HepG2 (cell line): ENCODE results near the gene RIPK3. TPM values are rescaled to one million over a fixed set of nuclear protein-coding genes. Genes with fewer than 3 reads are reported as not detected.
A peak's percentile ranks its signal among the peaks of the same experiment; 100 is the strongest.

Source experiments
- ATF7 ChIP-seq, 2 experiments: fragments of 450-650 bp in 1 of 2; sonication (generic) in 1 of 2; formaldehyde crosslinking in 1 of 2; IDR thresholded peaks; 2 replicates each; pipeline versions ENCODE4 v1.4.0 to v1.6.1; 2016 to 2020; ENCODE audit warnings: antibody characterized with exemption in 1 of 2, mild to moderate bottlenecking in 1 of 2, missing genetic modification reagents in 1 of 2
- FOXA3 ChIP-seq: IDR thresholded peaks from 2 replicates; pipeline ENCODE4 v1.6.1; 2016; ENCODE audit warnings: missing genetic modification reagents, missing compliant biosample characterization
- GATAD2A ChIP-seq: IDR thresholded peaks from 2 replicates; pipeline ENCODE4 v1.6.1; 2016
- MAFF ChIP-seq: IDR thresholded peaks from 2 replicates; pipeline ENCODE4 v1.6.1; 2011; ENCODE audit warnings: low read depth, low read length, improper control_type of control experiment
- NRL ChIP-seq: sonication (generic); formaldehyde crosslinking; IDR thresholded peaks from 2 replicates; pipeline ENCODE4 v1.5.0; 2020; ENCODE audit warnings: missing genetic modification reagents, mild to moderate bottlenecking, moderate library complexity, borderline replicate concordance
- POLR2G ChIP-seq: fragments of 200-400 bp; formaldehyde crosslinking; IDR thresholded peaks from 2 replicates; pipeline ENCODE4 v1.6.1; 2018; ENCODE audit warnings: mild to moderate bottlenecking, low read depth, low read length, moderate library complexity
- SMARCC2 ChIP-seq: fragments of 450-650 bp; IDR thresholded peaks from 2 replicates; pipeline ENCODE4 v1.6.1; 2017; ENCODE audit warnings: antibody characterized with exemption, mild to moderate bottlenecking
- ZNF552 ChIP-seq: sonication (generic); formaldehyde crosslinking; IDR thresholded peaks from 2 replicates; pipeline ENCODE4 v1.9.0; 2022; ENCODE audit warnings: missing genetic modification reagents, mild to moderate bottlenecking, borderline replicate concordance
- ZNF570 ChIP-seq: sonication (generic); formaldehyde crosslinking; IDR thresholded peaks from 2 replicates; pipeline ENCODE4 v1.4.0; 2020; ENCODE audit warnings: mild to moderate bottlenecking, missing genetic modification reagents, borderline replicate concordance
- ZNF607 ChIP-seq: sonication (generic); formaldehyde crosslinking; IDR thresholded peaks from 2 replicates; pipeline ENCODE4 v1.5.1; 2020; ENCODE audit warnings: missing genetic modification reagents, mild to moderate bottlenecking, borderline replicate concordance
- ZNF619 ChIP-seq: sonication (generic); formaldehyde crosslinking; IDR thresholded peaks from 2 replicates; pipeline ENCODE4 v1.4.0; 2020; ENCODE audit warnings: mild to moderate bottlenecking, missing genetic modification reagents
- ZUFSP ChIP-seq: sonication (generic); formaldehyde crosslinking; IDR thresholded peaks from 2 replicates; pipeline ENCODE4 v1.9.0; 2021; ENCODE audit warnings: missing genetic modification reagents, mild to moderate bottlenecking, borderline replicate concordance
- polyA plus RNA-seq, 8 experiments: library from polyadenylated mRNA; depleted of rRNA in 3 of 8; stranded (reverse) in 7 of 8; unstranded in 1 of 8; fragments of >200 nt; fragmentation: Illumina TruSeq in 4 of 8; extraction: Trizol in 4 of 8; gene quantifications; 2 replicates each; pipeline versions ENCODE4 v1.2.1 to v1.2.3, GENCODE V29; 2011 to 2016; ENCODE audit warnings: low read depth in 4 of 8, missing spikeins in 1 of 8, mixed read lengths in 1 of 8; ENCODE audit not compliant: insufficient read depth in 1 of 8
- total RNA-seq, 5 experiments: library from RNA; depleted of rRNA; stranded (reverse); fragments of >200 nt; fragmentation: Illumina TruSeq; extraction: Trizol; gene quantifications; 2 replicates each; pipeline ENCODE4 v1.2.3, GENCODE V29; 2016; ENCODE audit warnings: low read depth in 1 of 5
- TF ChIP-seq, protein P1 (sequence below), 2 experiments: sonication (generic) in 1 of 2; formaldehyde crosslinking in 1 of 2; IDR thresholded peaks; 2 replicates each; pipeline versions ENCODE4 v1.5.1 to v1.6.1; 2011 to 2020; ENCODE audit warnings: borderline replicate concordance in 1 of 2, low read depth in 1 of 2, low read length in 1 of 2, mild to moderate bottlenecking in 1 of 2, missing genetic modification reagents in 1 of 2, moderate library complexity in 1 of 2
- TF ChIP-seq, protein P2 (sequence below): sonication (generic); formaldehyde crosslinking; IDR thresholded peaks from 2 replicates; pipeline ENCODE4 v1.8.1; 2023; ENCODE audit warnings: mild to moderate bottlenecking, missing genetic modification reagents
- TF ChIP-seq, protein P3 (sequence below): sonication (generic); formaldehyde crosslinking; IDR thresholded peaks from 2 replicates; pipeline ENCODE4 v1.5.1; 2020; ENCODE audit warnings: mild to moderate bottlenecking, missing genetic modification reagents, moderate library complexity

RIPK3 gene
- total and polyA plus RNA-seq, 2 of the 13 experiments (the other 11 are each of a cell fraction or from before 2014, with no cell fraction given): not detected

GRCh38 chr14:24296341-24297157 lies 43.2 kb downstream of the RIPK3 start (continued):
- TF ChIP-seq ZUFSP (no peak), ZNF619 (CRISPR knock-in tag) (0 out of 2 replicates have a peak, but pooled peaks have one; percentile 23), ATF7 (IDR thresholded peaks at IDR 0.05) (no peak), ATF7 (CRISPR knock-in tag; IDR thresholded peaks at IDR 0.05) (peak; percentile 30; the same call in 1 of the 2 replicates), NRL (peak; percentile 79), POLR2G (0 out of 2 replicates have a peak, but pooled peaks have one; percentile 34), ZNF570 (CRISPR knock-in tag) (no peak), SMARCC2 (no peak), FOXA3 (CRISPR knock-in tag) (peak; percentile 61), ZNF552 (CRISPR knock-in tag) (no peak), MAFF (no peak), GATAD2A (no peak), ZNF607 (CRISPR knock-in tag) (peak; percentile 41; the same call in 1 of the 2 replicates)
- TF ChIP-seq, protein P1, sequence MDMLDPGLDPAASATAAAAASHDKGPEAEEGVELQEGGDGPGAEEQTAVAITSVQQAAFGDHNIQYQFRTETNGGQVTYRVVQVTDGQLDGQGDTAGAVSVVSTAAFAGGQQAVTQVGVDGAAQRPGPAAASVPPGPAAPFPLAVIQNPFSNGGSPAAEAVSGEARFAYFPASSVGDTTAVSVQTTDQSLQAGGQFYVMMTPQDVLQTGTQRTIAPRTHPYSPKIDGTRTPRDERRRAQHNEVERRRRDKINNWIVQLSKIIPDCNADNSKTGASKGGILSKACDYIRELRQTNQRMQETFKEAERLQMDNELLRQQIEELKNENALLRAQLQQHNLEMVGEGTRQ (IDR thresholded peaks at IDR 0.05; ENCODE audit: low read depth, low read length): 0 out of 2 replicates have a peak, but pooled peaks have one; percentile 1
- TF ChIP-seq, protein P1 (CRISPR knock-in tag; IDR thresholded peaks at IDR 0.05; ENCODE audit: borderline replicate concordance): no peak
- TF ChIP-seq, protein P2, sequence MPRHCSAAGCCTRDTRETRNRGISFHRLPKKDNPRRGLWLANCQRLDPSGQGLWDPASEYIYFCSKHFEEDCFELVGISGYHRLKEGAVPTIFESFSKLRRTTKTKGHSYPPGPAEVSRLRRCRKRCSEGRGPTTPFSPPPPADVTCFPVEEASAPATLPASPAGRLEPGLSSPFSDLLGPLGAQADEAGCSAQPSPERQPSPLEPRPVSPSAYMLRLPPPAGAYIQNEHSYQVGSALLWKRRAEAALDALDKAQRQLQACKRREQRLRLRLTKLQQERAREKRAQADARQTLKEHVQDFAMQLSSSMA (CRISPR knock-in tag): no peak
- TF ChIP-seq, protein P3, sequence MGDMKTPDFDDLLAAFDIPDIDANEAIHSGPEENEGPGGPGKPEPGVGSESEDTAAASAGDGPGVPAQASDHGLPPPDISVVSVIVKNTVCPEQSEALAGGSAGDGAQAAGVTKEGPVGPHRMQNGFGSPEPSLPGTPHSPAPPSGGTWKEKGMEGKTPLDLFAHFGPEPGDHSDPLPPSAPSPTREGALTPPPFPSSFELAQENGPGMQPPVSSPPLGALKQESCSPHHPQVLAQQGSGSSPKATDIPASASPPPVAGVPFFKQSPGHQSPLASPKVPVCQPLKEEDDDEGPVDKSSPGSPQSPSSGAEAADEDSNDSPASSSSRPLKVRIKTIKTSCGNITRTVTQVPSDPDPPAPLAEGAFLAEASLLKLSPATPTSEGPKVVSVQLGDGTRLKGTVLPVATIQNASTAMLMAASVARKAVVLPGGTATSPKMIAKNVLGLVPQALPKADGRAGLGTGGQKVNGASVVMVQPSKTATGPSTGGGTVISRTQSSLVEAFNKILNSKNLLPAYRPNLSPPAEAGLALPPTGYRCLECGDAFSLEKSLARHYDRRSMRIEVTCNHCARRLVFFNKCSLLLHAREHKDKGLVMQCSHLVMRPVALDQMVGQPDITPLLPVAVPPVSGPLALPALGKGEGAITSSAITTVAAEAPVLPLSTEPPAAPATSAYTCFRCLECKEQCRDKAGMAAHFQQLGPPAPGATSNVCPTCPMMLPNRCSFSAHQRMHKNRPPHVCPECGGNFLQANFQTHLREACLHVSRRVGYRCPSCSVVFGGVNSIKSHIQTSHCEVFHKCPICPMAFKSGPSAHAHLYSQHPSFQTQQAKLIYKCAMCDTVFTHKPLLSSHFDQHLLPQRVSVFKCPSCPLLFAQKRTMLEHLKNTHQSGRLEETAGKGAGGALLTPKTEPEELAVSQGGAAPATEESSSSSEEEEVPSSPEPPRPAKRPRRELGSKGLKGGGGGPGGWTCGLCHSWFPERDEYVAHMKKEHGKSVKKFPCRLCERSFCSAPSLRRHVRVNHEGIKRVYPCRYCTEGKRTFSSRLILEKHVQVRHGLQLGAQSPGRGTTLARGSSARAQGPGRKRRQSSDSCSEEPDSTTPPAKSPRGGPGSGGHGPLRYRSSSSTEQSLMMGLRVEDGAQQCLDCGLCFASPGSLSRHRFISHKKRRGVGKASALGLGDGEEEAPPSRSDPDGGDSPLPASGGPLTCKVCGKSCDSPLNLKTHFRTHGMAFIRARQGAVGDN (CRISPR knock-in tag): peak; percentile 60
